Inflammatory macrophage (primary cell): ENCODE data around the gene TRABD2B.

Experiments used
- DNase-seq, 2 donors: peaks; one replicate each; pipeline ENCODE4 v3.0.0-alpha.2; 2020 to 2022

The TRABD2B gene

DNA sequence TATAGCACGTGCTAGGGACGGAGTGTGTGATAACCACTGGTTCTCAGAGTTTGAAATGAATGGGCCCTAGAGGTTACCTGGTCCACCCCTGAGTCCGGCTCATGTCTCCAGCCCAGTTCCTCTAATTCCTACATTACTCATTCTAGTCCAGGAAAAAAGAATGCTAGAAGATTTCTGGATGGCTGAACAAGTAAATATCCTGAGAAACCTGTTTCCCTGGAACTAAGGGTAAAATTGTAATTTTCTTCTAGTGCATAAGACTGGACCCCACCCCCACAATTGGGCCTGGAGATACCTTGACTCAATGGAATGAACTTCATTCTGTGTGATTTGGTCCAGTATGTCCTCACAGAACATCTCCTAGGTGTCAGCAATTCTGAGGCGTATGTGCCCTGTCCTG, 208.4 kb downstream of the TRABD2B start:
- no peak for DNase-seq

DNA sequence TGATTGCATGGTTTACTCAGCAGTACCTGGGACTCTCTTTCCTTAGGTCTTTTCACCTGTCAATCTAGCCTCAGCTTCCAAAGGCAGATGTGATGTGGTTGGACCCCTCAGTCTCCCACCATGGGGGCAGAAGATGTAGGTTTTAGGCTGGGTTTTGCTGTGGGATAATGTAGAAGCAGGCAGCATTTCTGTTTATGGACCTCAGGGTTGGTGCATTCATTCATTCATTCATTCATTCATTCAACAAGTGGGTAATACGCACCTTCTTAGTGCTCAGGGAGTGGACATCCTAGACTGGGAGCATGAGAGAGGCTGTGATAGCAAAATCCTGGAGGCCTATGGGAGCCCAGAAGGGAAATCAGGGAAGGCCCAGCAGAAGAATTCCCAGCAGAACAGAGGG, 209.6 kb downstream of the TRABD2B start:
- DNase-seq = no peak

DNA sequence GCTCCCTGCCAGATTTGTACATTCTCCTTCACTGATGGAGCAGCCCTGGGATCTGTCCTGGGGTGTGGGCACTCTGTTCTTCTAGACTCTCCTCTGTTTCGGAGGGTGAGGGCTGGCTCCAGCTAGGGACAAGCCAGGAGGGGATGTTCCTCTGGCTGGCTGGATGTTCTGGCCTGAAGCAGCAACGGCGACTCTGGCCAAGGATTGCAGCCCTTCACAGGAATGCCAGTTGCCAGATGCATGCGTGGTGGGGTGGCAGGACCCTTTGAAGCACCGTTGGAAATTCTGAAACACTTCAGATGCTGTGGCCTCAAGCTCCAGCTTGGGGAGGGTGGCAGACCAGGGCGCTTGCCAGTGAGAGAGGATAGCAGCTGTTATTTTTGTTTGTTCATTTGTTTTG, 210.9 kb downstream of the TRABD2B start:
- no peak for DNase-seq

DNA sequence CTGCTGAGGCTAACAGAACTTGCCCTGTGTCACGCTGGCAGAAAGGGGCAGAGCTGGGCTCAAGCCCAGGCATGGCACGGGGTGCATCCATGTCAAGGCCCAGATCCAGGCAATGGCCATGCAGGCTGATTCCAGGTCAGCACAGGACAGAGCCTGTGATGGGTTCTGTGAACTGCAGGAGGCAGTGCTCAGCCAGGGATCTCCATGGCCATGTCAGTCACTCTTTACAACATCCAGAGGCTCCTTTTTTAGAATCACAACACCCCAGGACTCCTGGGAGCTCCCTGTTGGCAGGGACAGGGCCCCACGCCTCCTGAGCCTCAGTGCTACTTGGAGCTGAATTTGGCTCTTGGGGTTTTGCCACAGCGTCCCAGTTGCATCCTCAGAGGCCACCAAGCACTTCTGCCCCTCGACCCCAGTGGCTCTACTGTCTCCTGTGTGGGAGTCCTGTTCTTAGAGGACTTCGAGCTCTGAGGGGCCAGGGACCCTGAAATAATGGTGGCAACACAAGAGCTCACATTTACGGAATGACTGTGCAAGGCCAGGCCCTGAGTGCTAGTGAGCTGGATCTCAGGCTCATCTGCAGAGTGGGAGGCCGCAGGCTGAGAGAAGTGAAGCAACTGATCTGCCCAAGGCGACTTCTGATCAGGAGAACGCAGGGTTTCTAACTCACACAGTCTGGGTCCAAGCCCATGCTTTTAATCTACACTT, 211.5 kb downstream of the TRABD2B start:
- DNase-seq = no peak

DNA sequence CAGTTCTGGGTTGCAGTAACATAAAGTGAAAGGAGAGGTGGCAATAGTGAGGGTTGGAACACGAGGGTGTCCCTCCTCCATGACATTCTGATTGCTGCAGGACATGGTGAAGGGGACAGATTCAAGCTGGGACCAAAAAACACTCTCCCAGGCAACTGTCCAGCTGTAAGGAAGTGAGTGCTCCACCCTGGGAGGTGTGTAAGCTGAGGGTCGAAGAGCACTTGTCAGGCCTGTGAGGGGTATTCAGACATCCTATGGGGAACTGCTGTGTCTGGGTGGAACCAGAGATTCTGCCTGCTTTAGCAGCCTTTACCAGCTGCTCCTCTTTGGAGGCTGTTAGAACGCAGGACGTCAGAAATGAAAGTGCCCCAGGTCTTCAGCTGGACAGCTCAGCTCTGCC, 212.1 kb downstream of the TRABD2B start:
- DNase-seq = no peak

DNA sequence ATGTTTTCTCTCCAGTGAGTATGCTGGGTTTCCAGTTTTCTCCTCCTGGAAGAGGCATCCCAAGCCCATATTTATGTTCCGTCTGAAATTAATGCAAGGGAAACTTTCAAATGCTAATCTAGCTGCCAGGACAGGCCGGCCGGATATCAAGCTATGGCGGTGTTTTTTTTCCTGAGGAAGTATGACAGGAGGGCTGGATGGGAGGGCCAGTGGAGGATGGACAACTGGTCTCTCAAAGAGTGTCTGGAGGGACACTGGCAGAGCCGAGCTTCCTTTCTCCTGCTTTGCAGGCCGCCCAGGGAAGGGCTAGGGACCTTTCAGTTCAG, 212.7 kb downstream of the TRABD2B start:
- no peak for DNase-seq

DNA sequence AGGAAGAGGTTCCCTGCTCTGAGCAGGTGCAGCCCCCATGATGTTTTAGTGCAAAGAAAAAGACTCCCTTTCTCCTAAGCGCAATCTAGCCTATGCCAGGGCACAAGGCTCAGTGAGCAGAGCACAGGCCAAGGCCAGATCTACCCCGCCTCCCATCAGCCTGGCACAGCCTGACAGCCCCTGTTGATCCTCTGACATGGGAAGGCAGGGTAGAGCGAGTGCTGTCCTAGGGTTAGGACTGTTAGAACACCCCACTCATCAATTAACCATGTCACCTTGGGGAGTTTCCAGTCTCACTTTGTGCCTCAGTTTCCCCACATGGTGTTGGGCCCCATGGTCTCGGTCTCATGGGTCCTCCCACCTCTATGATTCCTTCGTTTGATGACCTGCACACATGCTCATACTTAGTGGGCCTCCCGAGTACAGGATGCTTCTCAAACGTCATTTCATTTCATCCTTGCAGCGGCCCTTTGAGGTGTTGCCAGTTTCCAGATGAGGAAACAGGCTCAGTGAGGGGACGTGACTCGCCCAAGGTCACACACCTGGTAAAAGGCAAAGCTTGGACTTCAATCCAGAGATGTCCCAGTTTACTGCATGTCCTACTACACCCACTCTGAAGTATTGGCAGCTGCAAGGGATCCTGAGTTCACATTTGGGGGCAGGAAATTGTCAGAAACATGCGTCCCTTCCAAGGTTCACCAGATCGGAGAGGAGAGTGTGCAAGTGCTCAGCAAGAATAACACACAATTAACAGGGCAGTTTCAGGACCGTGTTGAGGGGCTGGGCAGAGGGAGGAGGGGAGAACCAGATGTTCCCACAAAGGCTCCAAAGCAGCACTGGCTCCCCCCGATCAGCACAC, 213.3 kb downstream of the TRABD2B start:
- DNase-seq = no peak

DNA sequence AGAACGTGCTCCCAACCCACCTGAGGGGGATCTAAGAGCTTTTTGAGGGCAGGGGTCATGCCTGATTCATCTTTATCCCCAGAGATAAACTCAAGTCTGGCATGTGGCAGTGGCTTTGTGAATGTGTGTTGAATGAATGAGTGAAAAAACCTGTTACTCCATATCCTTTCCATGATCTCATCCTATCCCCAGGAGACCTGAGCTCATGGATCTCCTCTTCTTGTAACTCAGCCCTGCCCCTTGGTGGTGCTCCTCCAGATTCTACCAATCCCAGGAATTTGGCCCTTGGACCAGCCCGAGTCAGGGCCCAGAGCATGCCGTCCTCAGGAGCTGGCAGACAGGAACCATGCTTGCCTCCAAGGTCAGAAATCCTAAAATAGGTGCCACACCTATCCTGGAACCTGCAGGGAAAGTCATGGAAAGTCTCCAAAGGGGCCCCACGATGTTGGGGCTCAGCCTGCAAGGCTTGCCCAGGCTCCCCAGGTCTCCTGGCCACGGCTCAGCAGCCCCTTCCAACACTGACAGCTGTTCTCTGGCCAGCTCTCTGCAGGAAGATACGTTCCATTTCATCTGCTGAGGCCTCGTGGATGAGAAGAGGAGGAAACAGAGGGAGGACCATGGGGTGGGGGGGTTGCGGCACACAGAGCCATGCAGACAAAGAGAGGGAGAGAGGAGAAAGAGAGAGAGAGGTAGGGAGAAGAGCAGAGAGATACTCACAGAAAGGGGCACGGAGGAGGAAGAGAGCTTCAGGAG, 214.6 kb downstream of the TRABD2B start:
- no peak for DNase-seq

DNA sequence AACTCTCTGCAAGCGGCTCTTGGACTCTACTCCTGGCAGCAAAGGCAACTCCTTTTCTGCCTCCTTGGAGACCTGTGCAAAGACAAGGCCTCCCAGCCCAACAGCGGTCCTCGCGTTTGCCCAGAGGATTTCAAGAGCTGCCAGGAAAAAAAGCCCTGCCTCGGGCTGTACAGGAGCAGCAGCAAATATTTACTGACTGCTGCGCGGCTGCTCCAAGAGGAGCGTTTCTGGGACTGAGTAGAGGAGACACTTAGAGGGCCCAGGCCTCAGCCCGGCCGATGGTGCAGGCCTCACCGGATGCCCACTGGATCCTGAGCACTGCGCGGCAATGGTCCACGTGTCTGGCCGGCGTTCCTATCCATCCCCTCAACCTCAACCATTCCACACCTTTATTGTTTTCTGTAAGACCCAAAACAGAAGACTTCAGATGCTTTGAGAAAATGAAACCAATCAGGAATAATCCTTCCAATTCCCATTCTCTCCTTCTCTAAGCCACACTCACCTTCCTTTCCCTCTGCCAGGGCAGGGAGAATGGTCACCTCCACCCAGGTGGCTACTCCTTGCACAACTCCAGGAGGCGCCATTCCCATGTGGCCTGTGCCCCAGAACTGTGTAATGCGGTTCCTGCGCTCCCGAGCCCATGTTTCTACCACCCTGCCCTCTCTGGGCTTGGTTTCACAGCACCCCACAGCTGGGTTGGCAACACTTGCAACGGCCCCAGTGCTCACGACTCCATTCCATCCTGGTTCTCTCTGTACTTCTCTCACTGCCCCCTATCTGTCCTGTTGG, 215.8 kb downstream of the TRABD2B start:
- no peak for DNase-seq

DNA sequence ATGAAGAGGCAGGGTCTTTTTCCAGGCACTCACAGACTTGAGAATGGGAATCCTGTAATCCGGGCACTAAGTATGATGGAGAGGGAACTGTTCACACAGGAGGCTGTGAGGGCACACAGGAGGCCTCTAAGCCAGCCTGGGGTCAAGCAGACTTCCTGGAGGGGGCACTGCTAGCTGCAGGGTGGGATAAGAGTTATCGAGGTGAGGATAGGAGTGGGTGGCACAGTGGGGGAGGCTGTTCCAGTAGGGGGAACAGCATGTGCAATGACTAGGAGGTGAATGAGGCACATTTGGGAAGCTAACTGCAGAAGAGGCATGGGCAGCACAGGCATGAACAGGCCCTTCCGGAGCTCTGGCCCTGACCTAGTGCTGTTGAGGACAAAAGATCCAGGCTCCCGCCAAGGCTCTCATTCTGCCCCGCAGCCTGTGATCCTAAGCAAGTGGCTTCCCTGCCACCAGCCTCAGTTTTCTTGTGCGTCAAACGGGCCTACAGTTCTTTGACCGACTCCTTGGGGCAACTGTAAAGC, 216.7 kb downstream of the TRABD2B start:
- no peak for DNase-seq

DNA sequence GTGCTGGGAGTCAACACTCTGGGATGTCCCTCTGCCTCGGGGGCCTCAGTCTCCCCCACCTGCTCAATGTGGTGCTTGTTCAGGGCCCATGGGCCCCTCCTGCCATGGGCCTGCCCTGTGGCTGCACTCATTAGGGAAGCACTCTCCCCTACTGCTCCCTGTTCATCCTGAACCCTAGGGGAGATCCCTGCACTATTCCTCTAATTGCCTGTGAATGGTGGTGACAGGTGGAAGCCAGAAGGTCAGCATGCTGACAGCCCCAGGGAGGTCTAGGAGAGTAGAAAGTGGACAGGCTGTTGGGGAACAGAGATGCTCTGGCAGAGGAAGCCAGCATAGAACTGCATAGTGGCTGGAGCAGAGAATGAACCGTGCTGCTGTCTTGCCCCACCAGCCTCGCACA, 217.6 kb downstream of the TRABD2B start:
- DNase-seq = no peak

DNA sequence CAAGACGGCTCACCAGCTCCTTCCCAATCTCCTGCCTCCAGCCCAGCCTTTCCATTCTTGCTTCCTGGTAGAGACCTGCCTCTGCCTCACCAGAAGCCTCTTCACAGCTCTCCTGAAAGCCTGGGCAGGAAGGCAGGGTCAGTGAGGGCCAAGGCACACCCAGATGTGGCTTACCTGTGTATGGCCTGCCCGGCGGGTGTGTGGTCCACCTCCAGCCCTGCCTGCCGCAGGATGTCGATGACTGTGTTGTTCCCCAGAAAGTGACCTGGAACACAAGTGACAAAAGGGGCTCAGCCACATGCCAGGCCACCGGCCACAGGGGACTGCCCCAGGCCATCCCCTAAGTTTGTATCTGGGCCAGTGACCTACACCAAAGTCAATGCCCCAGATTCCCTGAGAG, 218.9 kb downstream of the TRABD2B start:
- no peak for DNase-seq

DNA sequence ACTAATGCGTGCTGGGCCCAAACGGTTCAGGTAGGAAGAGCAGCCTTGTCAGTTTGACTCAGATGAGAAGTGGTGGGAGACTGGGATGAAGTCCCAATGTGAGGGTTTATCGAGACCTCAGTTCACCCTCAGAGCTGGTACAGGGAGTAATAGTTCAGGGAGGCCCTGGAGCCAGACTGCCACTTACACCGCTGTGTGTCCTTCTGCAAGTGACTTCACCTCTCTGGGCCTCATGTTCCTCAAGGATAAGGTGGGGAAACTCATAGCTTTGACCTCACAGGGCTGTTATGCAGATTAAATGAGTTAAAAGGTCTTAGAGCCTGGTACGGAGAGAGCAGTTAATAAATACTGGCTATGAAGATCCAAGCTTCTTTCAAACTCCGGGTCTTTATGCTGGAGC, 219.9 kb downstream of the TRABD2B start:
- DNase-seq = no peak

DNA sequence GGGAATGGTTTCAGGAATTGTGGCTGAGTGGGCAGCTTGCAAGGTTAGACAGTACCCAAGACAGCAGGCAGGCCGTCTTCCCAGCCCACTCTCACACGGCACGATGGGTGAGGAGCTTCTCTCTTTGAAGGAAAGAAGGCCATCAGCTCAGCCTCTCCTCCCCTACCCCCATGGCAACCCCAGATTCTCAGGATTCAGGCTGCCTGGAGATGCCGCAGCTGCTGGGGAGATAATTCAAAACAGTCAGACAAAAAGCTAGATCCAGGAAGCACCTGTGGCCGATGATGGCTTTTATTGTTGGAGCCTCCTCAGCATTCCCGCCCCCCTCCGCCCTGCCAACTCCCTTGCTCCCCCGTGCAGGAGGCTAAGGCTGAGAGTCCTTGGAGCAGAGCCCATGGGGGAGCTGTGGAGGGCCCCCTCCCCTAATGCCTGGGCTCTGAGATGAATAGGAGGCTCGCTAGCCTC, 220.5 kb downstream of the TRABD2B start:
- no peak for DNase-seq

DNA sequence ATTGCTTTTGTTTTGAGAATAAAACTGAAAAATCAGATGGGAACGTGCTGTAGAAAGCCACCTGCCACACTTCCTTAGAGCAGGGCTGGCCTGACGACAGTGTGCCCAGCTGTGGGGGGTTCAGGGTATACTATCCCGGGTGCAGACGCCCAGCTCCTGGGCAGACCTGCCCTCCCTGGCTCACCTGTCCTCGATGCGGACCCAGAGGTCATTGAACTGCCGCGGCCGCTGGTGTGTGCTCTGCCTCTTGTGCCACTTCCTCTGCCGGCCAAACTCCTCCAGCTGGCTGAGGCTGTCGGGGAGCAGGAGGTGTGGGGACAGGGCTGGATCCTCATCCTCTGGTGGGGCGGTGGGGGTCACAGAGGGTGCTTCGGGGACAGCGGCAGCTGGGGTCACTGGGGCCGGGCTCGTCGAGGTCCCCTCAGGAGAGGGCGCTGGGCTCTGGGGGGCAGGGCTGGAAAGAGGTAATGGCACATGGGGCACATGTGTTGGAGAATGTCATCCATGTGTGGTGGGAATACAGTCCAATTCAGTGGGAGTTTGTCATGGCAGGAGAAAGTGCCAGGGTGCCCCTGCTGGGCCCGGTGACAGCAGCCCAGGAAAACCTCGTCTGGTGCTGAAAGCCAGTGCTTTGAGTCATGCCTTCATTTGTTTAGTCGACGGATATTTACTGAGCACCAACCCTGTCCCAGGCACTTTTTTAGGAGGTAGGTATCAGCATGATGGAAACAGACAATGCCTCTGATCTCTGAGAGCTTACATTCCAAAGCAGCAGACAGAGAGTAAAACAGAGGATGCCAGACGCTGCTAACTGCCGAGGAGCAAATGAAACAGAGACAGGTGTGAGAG, 222.0 kb downstream of the TRABD2B start:
- DNase-seq = no peak

DNA sequence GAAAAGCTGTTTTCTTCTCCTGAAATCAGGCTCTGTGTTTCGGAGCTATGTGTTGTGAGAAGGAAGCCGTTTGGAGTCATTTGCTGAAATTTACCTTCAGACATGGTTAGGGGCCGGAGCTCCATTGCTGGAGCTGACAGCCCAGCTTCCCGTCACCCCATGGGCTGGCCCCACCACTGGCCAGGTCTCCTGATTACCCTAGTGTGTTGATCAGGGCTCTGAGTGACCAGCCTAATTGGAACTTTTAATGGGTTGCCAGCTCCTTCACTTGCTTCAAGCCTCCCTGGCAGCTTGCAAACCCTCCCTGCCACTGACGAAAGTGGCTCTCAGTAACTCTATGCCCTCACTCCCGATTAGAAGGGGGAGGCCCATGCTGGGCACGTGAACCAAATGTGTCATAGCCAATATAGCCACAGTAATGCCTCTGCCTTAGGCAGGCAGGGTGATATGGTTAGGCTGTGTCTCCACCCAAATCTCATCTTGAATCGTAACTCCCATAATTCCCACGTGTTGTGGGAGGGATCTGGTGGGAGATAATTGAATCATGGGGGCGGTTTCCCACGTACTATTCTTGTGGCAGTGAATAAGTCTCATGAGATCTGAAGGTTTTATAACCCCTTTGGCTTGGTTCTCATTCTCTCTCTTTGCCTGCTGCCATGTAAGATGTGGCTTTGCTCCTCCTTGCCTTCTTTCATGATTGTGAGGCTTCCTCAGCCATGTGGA, 224.1 kb downstream of the TRABD2B start:
- DNase-seq = no peak

DNA sequence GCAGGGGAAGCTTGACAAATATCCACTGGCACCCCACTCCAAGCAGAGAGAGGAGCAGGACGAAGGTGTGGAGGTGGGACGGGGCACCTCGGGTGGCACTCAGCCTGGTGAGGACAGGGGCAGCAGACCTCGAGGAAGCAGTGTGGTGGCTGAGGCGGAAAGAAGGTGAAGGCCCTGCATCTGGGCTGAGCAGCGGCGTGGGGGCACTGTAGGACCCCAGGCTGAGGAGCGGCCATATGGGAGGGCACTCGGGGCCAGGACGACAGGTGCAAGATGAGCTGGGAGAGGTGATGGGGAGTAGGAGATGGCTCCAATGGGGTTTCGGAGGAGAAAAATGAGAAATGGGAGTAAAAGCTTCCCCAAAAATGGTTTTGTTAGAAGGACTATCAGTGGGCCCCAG, 224.9 kb downstream of the TRABD2B start:
- no peak for DNase-seq

DNA sequence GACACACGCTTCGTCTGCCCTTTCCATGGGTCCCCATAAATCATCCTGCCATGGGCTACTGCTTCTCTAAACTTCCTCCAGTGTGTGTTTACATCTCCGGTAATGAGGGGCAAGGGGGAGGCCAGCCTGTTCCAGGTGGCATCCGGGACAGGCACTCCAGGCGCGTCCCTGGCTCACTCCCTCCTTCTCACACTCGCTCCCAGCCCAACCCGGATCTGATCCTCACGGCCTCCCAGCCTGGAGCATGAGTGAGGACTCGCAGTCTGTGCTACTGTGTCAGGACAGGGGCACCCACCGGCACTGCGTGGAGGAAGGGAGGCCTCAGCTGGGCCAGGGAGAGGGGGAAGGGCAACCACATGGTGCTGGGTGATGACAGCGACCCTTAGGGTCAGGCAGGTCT, 225.4 kb downstream of the TRABD2B start:
- no peak for DNase-seq

DNA sequence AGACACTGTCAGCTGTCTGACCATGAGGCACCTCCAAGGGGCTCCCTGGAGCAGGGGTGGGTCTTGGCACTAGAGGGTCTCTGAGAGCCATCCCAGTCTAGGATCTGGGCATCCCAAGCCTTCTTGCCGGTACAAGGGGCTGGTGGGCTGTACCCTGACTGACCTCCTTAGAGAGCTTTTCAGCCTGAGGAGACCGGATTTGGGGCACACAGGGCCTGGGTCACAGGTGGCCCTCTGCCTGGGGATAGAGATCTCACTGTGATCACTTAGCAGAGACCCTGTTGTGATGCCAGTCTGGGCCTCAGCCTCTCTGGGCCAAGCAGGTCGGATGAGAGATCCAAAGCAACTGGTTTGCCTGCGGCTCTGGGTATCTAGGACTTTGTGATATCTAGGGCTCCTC, 227.2 kb downstream of the TRABD2B start:
- no peak for DNase-seq

DNA sequence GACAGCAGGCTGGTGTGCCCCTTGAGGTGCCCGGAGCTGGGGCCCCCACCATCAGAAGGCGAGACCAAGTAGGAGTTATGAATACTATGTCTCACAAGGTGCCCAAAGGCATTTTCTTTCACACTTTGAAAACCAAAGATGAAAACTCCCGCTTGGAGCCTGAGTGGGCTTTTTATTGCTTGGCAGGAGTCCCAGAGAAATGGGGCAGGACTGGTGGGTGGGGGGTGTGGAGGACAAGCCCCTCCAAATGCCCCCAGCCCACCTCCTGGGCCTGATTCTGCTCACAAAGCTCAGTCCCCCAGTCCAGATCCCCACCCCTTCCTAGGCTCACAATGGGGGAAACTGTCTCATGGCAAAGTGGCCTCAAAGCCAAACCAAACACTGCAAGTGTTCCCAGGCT, 227.9 kb downstream of the TRABD2B start:
- no peak for DNase-seq

DNA sequence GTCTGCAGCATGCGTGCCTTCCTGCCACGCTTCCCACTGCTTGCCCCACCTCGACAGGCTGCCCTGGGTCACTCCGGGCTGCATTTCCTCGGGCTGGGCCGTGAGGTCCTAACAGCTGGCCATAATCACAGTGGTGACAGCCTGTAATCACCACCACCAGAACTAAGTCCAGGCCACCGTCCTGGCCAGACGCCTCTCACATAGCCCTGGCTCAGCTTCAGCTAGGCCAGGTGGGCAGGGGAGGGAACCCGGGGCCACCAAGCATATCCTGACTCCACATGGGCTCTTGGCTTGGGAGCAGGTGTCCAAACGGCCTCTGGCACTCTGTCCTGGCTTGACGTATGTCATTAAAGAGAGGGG, 229.5 kb downstream of the TRABD2B start:
- no peak for DNase-seq
